ENCODE results near the gene PRSS38. TPM values are rescaled to one million over a fixed set of nuclear protein-coding genes. Genes with fewer than 3 reads are reported as not detected.

The PRSS38 gene
- polyA plus RNA-seq, 5 donors, result not detected

DNA sequence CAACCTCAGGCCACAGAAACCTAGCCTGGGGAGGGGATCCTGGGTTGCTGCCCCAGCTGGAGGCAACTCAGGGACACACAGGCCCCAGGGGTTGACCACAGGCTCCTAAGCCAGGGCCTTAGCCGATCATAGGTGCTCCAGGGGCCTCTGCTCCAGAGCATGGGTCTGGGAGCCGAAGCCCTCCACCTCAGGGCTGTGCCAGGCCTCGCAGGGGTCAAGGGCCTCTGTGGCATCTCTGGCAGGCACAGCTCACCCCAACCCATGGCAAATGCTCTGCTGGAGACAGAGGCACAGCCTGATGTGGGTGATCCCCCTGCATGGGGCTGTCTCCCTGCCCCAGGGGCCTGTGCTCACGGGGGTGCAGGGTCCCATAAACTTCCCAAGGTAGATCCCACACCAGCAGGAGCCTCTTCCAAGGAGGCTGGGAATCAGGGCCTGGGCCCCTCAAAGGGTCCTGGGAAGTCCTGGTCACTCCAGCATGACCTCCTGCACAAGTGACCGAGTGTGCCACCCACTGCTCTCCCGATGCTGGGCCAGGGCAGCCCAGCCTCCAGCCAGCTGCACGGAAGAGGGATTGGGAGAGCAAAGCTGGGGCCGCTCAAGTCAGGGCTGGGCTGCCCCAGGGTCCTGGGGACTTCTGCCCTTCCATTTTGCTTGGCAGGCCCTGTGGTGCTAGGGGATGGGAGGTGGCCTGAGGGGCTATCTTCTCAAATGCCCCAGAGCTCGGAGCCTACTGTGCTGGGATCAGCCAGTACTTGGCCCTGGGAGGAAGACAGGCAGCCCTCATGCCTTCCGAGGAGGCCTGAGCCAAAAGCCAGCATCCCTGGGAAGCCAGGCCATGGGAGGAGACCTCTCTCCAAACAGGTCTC lies 22.2 kb upstream of the PRSS38 start:
- no peak for DNase-seq

DNA sequence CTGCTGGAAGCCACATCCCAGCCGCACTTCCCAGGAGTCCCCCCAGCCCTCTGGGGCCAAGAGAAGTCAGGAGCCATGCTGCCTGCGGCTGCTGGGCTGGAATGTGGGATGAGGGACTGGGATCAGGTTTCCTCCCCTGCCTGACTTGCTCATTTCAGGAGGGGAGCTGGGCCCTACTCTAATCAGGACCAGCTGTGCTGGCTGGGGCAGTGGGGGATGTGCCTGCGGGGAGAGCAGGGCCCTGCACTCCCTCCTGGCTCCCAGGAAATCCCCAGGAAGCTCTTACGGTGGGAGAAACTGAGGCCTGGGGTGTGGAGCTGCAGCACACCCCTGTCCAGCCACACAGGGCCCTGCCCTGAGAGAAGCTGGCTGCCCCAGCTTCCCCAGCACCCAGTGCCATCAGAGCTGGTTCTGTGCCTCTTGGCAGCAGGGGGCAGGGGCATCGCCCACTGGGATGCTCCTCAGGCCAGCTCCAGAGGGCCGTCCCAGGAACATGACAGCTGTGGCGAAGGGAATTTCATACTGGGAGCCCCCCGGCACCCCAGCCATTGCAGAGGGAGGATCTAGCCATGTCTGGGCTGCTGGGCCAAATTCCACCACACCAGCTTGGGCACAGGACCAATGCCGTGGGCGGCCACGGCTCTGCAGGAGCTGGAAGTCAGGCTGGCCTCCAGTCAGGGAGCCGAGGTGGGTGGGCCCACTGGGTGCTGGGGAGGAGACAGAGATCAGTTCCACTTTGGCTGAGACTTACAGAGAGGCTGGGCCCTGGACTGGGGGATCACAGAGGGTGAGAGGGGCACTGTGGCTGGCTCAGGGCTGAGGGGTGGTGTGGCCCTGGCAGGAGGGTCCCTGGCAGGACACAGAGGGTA lies 21.3 kb upstream of the PRSS38 start:
- no peak for DNase-seq

DNA sequence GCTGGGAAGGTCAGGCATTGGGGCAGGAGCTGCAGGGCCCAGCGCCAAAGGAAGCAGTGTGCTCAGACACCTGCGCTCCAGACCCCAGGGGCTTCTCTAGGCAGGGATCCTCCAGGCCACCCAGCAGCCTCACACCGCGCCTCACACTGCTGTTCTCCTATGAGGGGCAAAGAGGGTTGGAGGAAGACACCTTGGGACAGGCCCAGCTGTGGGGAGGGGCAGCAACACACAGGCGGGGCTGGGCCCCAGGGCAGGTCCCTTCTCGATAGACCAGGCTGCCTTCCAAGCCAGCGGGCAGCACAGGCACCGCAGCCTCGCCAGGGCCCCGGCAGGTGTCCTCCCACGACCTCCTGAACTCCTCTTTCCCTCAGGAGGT lies 20.7 kb upstream of the PRSS38 start:
- DNase-seq, result no peak

DNA sequence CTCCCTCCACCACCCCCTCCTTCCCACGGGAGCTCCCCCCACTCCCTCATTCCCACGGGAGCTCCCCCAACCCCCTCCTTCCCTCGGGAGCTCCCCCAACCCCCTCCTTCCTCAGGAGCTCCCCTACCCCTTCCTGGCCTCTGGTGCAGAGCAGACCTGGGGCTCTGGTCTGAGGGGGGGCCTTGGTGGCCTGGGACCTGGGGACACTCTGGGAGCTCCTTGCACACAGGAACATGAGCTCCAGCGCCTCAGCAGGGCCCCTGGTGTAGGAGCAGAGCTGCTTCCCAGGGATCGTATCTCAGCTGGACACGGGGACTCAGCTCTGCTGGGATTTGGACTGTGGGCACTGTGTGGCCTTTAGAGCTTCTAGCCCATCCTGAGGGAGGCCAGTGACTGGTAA lies 19.7 kb upstream of the PRSS38 start:
- no peak for DNase-seq

DNA sequence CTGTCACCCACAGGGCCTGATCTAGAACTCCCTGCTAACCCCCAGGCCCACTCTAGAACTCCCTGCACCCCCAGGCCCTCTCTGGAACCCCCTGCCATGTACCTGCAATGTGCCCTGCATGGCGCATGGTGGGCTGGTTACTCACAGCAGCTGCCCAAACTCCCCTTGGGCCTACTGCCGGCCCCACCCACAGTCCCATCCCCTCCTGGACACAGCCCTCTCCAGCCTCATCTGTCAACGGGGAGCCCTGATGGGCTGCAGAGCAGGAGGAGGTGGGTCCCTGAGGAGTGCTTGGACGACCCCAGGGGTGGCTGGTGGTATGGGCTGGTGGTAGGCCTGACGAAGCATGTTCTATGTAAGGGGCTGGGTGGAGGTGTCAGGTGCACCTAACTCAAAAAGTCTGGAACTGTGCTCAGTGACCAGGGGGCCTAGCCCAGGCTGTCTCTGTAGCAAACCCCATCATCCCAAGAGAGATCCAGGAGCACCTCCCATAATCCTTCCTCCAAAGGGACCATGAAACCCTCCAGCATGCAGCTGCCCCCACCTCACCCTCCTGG lies 19.0 kb upstream of the PRSS38 start:
- DNase-seq, result no peak

DNA sequence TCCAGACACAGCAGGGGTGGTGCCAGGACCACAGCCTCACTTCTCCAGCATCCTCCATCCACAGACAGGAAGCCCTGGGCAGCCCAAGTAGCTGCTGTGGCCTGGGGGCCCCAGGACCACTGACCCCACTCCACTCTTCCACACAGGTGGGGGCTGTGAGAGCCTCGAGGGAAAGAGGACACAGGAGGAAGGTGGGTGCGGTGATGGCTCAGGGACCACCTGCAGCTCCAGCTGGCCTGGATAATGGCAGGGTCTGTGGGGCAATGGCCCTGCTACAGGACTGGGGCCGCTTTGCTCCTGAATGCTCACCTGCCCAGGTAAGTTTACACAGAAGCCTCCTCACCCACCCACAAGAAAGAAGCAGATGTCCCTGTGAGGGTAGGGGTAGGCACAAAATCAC lies 18.3 kb upstream of the PRSS38 start:
- no peak for DNase-seq

DNA sequence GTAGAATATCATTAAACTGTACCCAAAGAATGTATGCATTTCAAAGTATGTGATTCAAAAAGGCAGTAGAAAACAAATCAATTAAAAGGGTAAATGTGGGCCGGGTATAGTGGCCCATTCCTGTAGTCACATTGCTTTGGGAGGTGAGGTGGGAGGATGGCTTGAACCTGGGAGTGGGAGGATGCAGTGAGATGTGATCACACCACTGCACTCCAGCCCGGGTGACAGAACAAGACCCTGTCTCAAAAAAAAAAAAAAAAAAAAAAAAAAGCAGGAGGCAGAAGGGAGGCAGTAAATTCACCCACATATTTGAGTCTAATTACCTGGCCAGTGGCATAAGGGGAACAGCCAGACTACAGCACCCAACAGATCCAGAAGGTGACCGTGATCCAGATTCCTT lies 17.9 kb upstream of the PRSS38 start:
- DNase-seq, result no peak

DNA sequence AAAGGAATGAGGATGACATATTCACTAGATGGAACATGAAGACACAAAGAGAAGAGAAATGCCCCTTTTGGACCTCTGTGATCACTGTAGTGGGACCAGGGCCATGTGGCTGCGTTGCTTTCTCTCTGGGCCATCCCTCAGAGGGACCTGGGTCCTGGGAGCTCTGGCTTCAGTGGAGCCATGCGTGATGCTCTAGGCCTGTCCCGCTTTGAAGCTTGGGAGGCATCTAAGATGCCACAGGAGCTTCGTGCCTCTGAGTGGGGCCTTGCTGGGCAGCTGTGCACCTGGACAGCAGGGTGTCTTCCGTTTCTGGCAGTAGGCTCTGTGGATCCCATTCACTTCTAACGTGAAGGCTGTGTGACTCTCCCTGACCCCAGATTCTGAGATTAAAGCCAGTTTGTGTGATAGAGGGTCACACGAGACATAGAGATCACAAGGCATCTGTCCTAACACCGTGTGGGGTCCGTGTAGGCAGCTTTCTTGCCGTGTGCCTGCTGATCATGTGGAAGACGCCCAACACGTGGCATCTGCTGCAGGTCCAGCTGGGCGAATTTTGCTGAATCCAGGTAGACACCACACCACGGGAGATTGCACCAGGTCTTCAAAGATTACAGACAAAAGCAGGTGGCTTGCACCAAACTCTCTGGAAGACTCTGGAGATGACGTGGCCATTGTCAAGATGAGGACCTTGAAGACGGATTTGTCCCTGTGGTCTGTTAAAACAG lies 17.2 kb upstream of the PRSS38 start:
- no peak for DNase-seq

DNA sequence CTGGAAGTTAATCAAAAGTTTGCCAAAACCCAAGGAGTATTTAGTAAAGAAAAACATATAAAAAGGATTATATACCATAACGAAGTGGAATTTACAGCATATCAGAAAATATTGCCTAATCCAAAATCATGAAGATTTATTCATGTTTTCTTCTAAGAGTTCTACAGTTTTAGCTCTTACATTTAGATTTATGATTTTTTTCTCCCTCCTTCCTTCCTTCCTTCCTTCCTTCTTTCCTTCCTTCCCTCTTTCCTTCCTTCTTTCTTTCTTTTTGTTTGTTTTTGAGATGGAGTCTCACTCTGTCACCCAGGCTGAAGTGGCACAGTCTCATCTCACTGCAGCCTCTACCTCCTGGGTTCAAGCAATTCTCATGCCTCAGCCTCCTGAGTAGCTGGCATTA lies 15.7 kb upstream of the PRSS38 start:
- no peak for DNase-seq

DNA sequence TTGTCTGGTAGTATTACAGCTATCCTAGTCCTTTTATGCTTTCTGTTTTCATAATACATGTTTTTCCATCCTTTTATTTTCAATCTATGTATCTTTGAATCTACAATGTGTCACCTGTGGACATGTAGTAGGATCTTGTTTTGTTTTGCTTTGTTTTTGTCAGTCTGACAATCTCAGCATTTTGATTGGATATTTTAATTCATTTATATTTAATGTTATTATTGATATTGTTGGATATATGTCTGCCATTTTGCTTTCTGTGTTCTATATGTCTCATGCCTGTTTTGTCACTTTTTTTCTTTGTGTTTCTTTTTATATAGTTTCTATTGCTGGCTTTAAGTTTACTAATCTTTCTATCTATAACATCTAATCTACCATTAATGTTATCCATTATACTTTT lies 11.5 kb upstream of the PRSS38 start:
- DNase-seq, result no peak

DNA sequence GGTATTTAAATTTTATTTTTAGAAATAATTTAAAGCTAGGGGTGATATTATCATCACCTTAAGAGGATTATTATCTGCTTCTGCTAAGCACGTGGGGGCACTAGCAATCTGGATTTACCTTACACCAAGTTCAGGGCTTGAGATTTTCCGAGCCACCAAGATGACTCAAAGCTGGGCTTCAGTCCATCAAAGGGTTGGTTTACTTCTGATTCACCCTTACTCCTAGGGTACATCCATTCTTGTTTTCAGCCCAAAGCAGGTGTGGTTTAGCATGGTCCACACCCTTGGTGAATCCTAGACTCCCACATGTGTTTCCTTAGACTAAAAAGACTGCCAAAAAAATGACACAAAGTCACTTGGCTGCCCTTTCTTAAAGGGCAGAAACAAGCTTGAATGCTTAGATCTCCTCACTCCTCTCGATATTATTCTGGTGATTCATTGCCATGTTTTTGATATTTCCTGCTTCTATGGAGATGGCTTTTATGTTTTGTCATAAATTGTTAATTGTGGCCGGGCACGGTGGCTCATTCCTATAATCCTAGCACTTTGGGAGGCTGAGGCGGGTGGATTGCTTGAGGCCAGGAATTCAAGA lies 9.8 kb upstream of the PRSS38 start:
- no peak for DNase-seq

DNA sequence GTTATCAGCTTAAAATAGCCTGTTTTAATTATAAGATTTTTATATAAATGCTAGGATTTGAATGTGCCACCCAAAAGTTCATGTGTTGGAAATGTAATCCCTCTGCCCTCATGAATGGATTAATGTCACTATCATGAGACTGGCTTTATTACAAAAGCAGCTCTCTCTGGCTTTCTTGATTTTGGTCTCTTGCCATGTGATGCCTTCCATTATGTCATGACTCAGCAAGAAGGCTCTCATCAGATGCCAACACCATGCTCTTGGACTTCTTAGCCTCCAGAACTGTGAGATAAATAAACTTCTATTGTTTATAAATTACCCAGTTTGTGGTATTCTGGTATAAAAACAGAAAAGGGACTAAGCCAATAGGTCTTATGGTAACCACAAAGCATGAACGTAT lies 6.9 kb upstream of the PRSS38 start:
- DNase-seq, result no peak

DNA sequence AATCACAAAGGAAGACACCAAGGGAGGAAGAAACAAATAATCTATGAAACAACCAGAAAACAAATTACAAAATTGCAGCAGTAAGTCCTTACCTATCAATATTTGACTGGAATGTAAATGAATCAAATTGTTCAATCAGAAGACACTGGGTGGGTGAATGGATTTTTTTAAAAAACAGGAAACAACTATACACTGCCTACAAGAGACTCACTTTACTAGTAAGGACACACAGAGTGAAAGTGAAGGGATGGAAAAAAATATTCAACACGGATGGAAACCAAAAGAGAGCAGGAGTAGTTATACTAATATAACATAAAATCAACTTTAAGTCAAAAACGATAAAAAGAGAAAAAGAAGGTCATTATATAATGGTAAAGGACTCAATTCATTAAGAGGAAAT lies 6.4 kb upstream of the PRSS38 start:
- DNase-seq, result no peak

DNA sequence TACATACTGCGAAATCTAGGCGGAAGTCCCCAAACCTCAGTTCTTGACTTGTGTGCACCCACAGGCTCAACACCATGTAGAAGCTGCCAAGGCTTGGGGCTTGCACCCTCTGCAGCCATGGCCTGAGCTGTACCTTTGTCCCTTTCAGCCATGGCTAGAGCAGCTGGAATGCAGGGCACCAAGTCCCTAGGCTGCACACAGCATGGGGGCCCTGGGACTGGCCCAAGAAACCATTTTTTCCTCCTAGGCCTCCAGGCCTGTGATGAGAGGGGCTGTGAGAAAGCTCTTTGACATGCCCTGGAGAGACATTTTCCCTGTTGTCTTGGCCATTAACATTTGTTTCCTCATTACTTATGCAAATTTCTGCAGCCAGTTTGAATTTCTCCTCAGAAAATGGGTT lies 1.5 kb upstream of the PRSS38 start:
- no peak for DNase-seq

DNA sequence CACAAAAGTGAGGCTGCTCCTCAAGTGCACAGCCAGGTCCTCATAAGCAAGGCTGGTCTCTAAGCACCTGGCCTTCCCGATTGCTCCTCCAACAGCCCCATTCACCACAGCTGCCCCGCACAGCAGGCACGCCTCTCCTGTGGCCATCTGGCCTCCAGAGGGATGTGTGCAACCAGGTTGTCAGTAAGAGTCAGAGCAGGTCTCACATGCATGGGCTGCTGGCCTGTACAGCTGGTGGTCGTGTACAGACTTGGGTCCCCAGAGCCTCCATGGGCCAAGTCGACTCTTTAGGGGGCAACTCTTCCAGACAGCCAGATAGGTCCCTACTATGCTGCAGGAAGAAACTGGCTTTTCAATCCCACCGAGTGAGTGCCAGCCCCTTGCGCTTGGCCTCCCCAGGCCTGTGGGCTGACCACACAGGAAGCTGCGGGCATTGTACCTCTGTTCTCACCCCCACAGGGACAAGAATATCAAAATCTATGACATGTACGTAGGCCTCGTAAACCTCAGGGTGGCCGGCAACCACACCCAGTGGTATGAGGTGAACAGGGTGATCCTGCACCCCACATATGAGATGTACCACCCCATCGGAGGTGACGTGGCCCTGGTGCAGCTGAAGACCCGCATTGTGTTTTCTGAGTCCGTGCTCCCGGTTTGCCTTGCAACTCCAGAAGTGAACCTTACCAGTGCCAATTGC lies 1.4 kb downstream of the PRSS38 start:
- DNase-seq, result no peak

DNA sequence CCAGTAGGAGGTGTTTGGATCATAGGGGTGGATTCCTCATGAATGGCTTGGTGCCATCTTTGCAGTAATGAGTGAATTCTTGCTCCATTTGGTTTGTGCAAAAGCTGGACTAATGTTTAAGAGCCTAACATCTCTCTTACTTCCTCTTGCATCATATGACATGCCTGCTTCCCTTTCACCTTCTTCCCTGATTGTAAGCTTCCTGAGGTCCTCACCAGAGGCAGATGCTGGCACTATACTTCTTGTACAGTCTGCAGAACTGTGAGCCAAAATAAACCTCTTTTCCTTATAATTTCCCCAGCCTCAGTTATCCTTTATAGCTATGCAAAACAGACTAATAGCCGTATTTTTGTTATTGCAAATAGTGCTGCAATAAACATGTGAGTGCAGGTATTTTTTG lies 8.1 kb downstream of the PRSS38 start:
- DNase-seq, result no peak

DNA sequence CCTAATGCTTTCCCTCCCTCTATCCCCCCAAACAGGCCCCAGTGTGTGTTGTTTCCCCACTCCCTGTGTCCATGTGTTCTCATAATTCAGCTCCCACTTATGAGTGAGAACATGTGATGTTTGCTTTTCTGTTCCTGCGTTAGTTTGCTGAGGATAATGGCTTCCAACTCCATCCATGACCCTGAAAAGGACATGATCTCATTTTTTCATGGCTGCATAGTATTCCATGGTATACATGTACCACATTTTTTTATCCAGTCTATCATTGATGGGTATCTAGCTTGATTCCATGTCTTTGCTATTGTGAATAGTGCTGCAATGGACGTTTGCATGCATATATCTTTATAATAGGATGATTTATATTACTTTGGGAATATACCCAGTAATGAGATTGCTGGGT lies 8.7 kb downstream of the PRSS38 start:
- no peak for DNase-seq

DNA sequence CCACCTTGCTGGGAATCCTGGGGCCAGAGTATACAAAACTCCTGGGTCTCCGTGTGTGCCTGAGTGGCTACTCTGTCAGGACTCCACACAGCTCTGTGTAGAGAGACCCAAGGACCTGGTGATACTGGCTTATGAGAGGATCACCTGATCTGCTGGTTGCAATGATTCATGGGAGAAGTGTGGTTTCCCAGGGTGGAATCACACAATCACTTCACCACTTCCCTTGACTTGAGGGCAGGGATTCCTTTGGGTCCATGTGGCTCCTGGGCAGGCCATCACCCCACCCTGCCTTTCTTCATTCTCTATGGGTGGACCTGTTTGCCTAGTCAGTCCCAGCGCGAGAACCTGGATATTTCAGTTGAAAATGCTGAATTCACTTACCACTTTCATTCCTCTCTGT lies 13.3 kb downstream of the PRSS38 start:
- DNase-seq, result no peak

DNA sequence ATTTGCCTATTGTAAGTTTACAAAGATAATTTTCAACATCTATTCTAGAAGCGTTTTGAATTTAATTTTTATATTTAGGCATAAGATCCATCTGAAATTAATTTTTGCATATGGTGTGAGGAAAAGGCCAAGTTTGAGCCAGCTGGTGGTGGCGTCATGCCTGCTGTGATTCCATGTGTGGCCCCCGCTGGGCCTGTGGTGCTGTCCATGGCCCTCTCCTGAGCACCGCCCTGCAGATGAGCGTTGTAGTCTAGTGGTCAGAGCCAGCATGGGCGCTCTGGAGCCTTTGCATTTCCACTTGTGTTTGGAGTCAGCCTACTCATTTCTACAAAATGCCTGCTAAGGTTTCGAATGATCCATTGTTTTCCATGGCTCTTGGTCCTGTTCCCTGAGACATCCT lies 22.7 kb downstream of the PRSS38 start:
- no peak for DNase-seq

DNA sequence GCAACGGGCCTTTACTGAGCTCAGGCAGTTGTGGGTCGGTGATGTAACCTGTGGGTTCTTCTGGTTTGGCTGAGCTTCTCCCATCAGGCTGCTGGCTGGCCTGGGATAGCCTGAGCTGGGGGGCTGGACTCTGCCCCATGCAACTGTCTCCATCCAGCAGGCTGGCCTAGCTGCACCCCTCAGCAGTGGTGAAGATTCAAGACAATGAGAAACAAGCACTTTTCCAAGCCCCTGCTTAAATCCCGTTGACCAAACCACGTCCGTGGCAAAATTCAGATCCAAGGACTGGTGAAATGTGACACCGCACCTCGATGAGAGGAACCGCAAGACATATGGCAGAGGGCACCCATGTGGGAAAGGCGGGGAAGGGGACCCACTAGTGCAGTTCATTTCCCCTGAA lies 25.6 kb downstream of the PRSS38 start:
- no peak for DNase-seq

Data from right lung (tissue), 5 donors.